Articular chondrocyte of knee joint (primary cell): ENCODE data around the gene ADH4. TPM values are rescaled to one million over a fixed set of nuclear protein-coding genes. Genes with fewer than 3 reads are reported as not detected.

ENCODE experiments used
- total RNA-seq: library from RNA; depleted of rRNA; stranded (reverse); fragments of >200 nt; gene quantifications from 2 replicates; pipeline ENCODE4 v1.2.3, GENCODE V29; 2012

The ADH4 gene
- total RNA-seq, result 0.13 and 0.32 TPM in 2 replicates

DNA sequence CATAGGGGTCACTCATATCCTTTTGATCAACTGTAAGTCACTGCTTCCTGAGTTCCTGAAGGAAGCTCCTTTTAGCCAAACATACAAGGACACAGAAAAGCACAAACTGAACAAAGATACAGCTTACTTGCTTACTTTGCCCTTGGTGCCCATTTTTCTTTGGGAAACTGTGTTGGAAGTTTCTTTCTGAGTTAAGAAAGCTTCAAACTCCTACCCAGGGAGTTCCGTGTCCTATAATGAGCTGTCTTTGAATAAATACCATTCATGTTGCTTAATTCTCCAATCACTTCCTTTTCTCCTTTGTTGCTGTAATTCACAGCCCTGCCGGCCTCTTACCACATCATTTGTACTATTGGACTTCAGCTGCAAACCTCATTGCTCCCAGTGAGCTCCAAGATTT lies at the start of gene ADH4:
Gene ADH4, minus strand, starts transcription at position 228 of the 400 bp plus-strand sequence. Its CDS starts 75 bp downstream, at position 153.

DNA sequence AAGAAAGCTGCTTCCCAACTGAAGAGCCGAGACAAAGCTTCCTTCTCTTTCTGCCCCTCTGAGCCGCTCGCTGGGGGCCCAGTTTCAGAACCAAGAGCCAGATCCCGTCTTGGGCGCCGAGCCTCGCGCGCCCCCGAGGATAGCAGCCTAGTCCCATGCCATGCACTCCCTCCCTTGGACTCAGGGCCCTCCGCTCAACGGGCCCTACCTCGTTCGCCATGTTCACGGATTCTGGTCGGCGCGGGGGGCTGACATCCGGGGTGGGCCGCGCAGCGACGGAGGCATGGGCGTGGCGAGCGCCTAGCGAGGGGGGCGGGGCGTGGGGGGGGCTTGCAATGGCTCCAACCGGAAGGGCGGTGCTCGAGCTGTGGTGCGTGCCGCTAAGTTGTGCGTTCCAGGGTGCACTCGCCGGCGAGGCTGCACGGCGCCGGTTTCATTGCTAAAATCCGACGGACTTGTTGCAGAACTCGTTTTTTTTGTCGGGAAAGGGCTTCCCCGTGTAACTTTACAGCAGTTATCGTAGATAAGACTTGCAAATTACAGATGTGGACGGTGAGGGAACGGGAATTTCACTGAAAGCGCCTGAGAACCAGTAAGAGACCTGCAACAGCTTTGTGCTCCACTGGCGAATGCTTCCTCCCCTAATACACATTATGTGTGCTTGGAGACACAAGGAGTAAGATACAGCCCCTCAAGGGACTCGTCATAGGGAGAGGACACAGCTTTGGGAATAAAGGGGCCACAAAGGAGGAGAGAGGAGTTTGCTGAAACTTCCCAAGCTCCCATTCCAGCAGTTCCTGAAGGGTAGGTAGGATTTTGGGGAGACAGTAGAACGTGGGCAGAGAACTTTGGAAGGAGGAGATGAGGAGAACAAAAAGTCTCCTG lies 55.4 kb downstream of the ADH4 start, which contains the start of gene ADH5:
Gene ADH5, minus strand, starts transcription at position 308 of the 885 bp plus-strand sequence. Its CDS starts 88 bp downstream, at position 220.

Other genes starting within 250 kb of the ADH4 start
- gene EIF4E, start 215.2 kb downstream of the ADH4 start, total RNA-seq, result 118 and 146 TPM in 2 replicates
- gene METAP1, start 148.6 kb downstream of the ADH4 start, total RNA-seq, result 39.5 and 45.9 TPM in 2 replicates
- 304 and 329 TPM in 2 replicates for gene ADH5, start 55.5 kb downstream of the ADH4 start, total RNA-seq
- gene ADH6, start 74.9 kb upstream of the ADH4 start, total RNA-seq, result under 0.01 TPM in 2 replicates
- not detected in 2 replicates for gene ADH1A, start 146.7 kb upstream of the ADH4 start, total RNA-seq
- 2.4 and 3.2 TPM in 2 replicates for gene ADH1B, start 177.1 kb upstream of the ADH4 start, total RNA-seq
- gene ADH1C, start 208.4 kb upstream of the ADH4 start, total RNA-seq, result 0.26 and 0.32 TPM in 2 replicates